IMR-90 (cell line): ENCODE results near the gene HHATL.

Experiments
- BHLHE40 ChIP-seq: fragments of 150-350 bp; IDR thresholded peaks from 2 replicates; pipeline ENCODE4 v1.6.1; 2016; ENCODE audit warnings: mild to moderate bottlenecking, low read depth, low read length
- CEBPB ChIP-seq: IDR thresholded peaks from 2 replicates; pipeline ENCODE4 v1.6.1; 2012; ENCODE audit warnings: low read depth, low read length, improper control_type of control experiment
- CHD1 ChIP-seq: IDR thresholded peaks from 2 replicates; pipeline ENCODE4 v1.6.1; 2012; ENCODE audit warnings: low read depth, low read length, improper control_type of control experiment
- CTCF ChIP-seq: conservative IDR thresholded peaks from 2 replicates; pipeline ENCODE4 v1.5.1; 2012; ENCODE audit warnings: mild to moderate bottlenecking, low read depth, low read length, improper control_type of control experiment
- ELK1 ChIP-seq: fragments of 150-350 bp; IDR thresholded peaks from 2 replicates; pipeline ENCODE4 v1.6.1; 2016; ENCODE audit warnings: low read depth, mild to moderate bottlenecking, low read length, moderate library complexity, borderline replicate concordance
- FOS ChIP-seq: fragments of 150-350 bp; IDR thresholded peaks from 2 replicates; pipeline ENCODE4 v1.6.1; 2016; ENCODE audit warnings: low read depth, low read length
- MAZ ChIP-seq: IDR thresholded peaks from 2 replicates; pipeline ENCODE4 v1.6.1; 2012; ENCODE audit warnings: low read depth, mild to moderate bottlenecking, low read length, improper control_type of control experiment, moderate library complexity, borderline replicate concordance
- MXI1 ChIP-seq: IDR thresholded peaks from 2 replicates; pipeline ENCODE4 v1.6.1; 2012; ENCODE audit warnings: low read depth, mild to moderate bottlenecking, low read length, moderate library complexity, borderline replicate concordance
- POLR2A ChIP-seq: IDR thresholded peaks from 2 replicates; pipeline ENCODE4 v1.6.1; 2012; ENCODE audit warnings: mild to moderate bottlenecking, low read depth, low read length
- RAD21 ChIP-seq: IDR thresholded peaks from 2 replicates; pipeline ENCODE4 v1.6.1; 2012; ENCODE audit warnings: low read length, improper control_type of control experiment
- RCOR1 ChIP-seq: IDR thresholded peaks from 2 replicates; pipeline ENCODE4 v1.6.1; 2012; ENCODE audit warnings: mild to moderate bottlenecking, low read length, improper control_type of control experiment; ENCODE audit not compliant: insufficient replicate concordance
- RFX5 ChIP-seq: IDR thresholded peaks from 2 replicates; pipeline ENCODE4 v1.8.0; 2012; ENCODE audit warnings: low read depth, mild to moderate bottlenecking, low read length, moderate library complexity
- SMC3 ChIP-seq: fragments of 150-350 bp; IDR thresholded peaks from 2 replicates; pipeline ENCODE4 v1.6.1; 2016; ENCODE audit warnings: low read depth, mild to moderate bottlenecking, antibody characterized with exemption, low read length, moderate library complexity
- USF2 ChIP-seq: fragments of 150-350 bp; IDR thresholded peaks from 2 replicates; pipeline ENCODE4 v1.6.1; 2017; ENCODE audit warnings: mild to moderate bottlenecking, antibody characterized with exemption, low read length, low read depth

GRCh38 chr3:42742688-42743087 is 40.1 kb upstream of the HHATL start:
- TF ChIP-seq MXI1, result no peak
- TF ChIP-seq BHLHE40, result no peak
- no peak for TF ChIP-seq POLR2A
- TF ChIP-seq CTCF, result no peak
- no peak for TF ChIP-seq CHD1
- no peak for TF ChIP-seq RAD21
- no peak for TF ChIP-seq RCOR1
- no peak for TF ChIP-seq USF2
- no peak for TF ChIP-seq RFX5
- no peak for TF ChIP-seq FOS
- TF ChIP-seq SMC3, result no peak
- no peak for TF ChIP-seq MAZ
- TF ChIP-seq ELK1, result no peak
- no peak for TF ChIP-seq CEBPB
